HG02840 (cell line): Measurements from ENCODE around the gene PHC2.
"Not testable (repeated sequence)": the region's sequence is repeated elsewhere in the genome, so short reads cannot be mapped to it uniquely, and the experiment has no call there.

ENCODE experiments used
- ATAC-seq: cut with Tn5 transposase; IDR thresholded peaks from one replicate; pipeline ENCODE4 v1.9.1; 2021; ENCODE audit warnings: mild to moderate bottlenecking, moderate library complexity, moderate number of reproducible peaks; ENCODE audit not compliant: unreplicated experiment, low FRiP score

The PHC2 gene

GRCh38 chr1:33320619-33321165, 110.2 kb downstream of the PHC2 start, which contains the start of gene A3GALT2:
Gene A3GALT2, minus strand, starts transcription at chr1:33321098. Its CDS starts 0 bp downstream, at chr1:33321098.
- no peak for ATAC-seq

GRCh38 chr1:33319949-33320618, 110.8 kb downstream of the PHC2 start:
- no peak for ATAC-seq

- ATAC-seq: no peak
Measured at GRCh38 chr1:33319186-33319948, 111.5 kb downstream of the PHC2 start.

- ATAC-seq: no peak
Measured at GRCh38 chr1:33317946-33318345, 112.9 kb downstream of the PHC2 start.

GRCh38 chr1:33317354-33317753, 113.5 kb downstream of the PHC2 start:
- no peak for ATAC-seq

- ATAC-seq: no peak
Measured at GRCh38 chr1:33316601-33317000, 114.3 kb downstream of the PHC2 start.

- no peak for ATAC-seq
Measured at GRCh38 chr1:33314416-33314815, 116.5 kb downstream of the PHC2 start.

GRCh38 chr1:33312413-33312749, 118.5 kb downstream of the PHC2 start:
- ATAC-seq: no peak

GRCh38 chr1:33311706-33312412, 119.0 kb downstream of the PHC2 start:
- no peak for ATAC-seq

GRCh38 chr1:33310702-33311101, 120.2 kb downstream of the PHC2 start:
- ATAC-seq: no peak

GRCh38 chr1:33309351-33309750, 121.5 kb downstream of the PHC2 start:
- not testable (repeated sequence) for ATAC-seq

GRCh38 chr1:33307494-33307864, 123.4 kb downstream of the PHC2 start:
- no peak for ATAC-seq

- ATAC-seq: no peak
Measured at GRCh38 chr1:33306653-33307493, 124.0 kb downstream of the PHC2 start.

GRCh38 chr1:33305816-33306652, 124.9 kb downstream of the PHC2 start:
- ATAC-seq: no peak

- ATAC-seq: no peak
Measured at GRCh38 chr1:33305016-33305415, 125.9 kb downstream of the PHC2 start.

- ATAC-seq: no peak
Measured at GRCh38 chr1:33302325-33302724, 128.6 kb downstream of the PHC2 start.

GRCh38 chr1:33301273-33301984, 129.5 kb downstream of the PHC2 start:
- no peak for ATAC-seq

GRCh38 chr1:33300673-33301072, 130.2 kb downstream of the PHC2 start:
- no peak for ATAC-seq
